SK-N-MC (cell line): ENCODE measurements around the gene ALG14.

Source experiments
- DNase-seq: peaks from one replicate; pipeline ENCODE4 v3.0.0-alpha.2; 2011; ENCODE audit warnings: low read depth, low spot score
- H3K27ac ChIP-seq: fragments of 200-600 bp; sonication (generic); 2 replicates; pipeline ENCODE4 v1.5.1; 2016; ENCODE audit warnings: mixed run types
- H3K36me3 ChIP-seq: fragments of 200-600 bp; sonication (generic); 2 replicates; pipeline ENCODE4 v1.6.1; 2017; ENCODE audit warnings: antibody characterized with exemption, low read length, mixed read lengths; ENCODE audit not compliant: insufficient read depth
- H3K4me3 ChIP-seq: fragments of 200-600 bp; sonication (generic); 2 replicates; pipeline ENCODE4 v1.5.1; 2016
- H3K9ac ChIP-seq: fragments of 200-600 bp; sonication (generic); 2 replicates; pipeline ENCODE4 v1.8.0; 2017; ENCODE audit warnings: mixed run types, mixed read lengths; ENCODE audit not compliant: insufficient read length
- H3K9me3 ChIP-seq: fragments of 200-600 bp; sonication (generic); 2 replicates; pipeline ENCODE4 v1.6.1; 2017; ENCODE audit warnings: low read depth, mild to moderate bottlenecking, antibody characterized with exemption, low read length, moderate library complexity, mixed read lengths
- EZH2 ChIP-seq: fragments of 200-600 bp; sonication (generic); IDR thresholded peaks from one replicate; pipeline ENCODE4 v1.6.1; 2017; ENCODE audit warnings: antibody characterized with exemption
- FOXP2 ChIP-seq: optimal IDR thresholded peaks from 2 replicates; pipeline ENCODE3; 2011; ENCODE audit warnings: mild to moderate bottlenecking, moderate library complexity; ENCODE audit not compliant: insufficient read depth; ENCODE audit errors: extremely low read length, control extremely low read depth
- POLR2AphosphoS5 ChIP-seq: IDR thresholded peaks from 2 replicates; pipeline ENCODE4 v1.6.1; 2012; ENCODE audit warnings: mild to moderate bottlenecking, low read depth, low read length, borderline replicate concordance

Gene ALG14

DNA sequence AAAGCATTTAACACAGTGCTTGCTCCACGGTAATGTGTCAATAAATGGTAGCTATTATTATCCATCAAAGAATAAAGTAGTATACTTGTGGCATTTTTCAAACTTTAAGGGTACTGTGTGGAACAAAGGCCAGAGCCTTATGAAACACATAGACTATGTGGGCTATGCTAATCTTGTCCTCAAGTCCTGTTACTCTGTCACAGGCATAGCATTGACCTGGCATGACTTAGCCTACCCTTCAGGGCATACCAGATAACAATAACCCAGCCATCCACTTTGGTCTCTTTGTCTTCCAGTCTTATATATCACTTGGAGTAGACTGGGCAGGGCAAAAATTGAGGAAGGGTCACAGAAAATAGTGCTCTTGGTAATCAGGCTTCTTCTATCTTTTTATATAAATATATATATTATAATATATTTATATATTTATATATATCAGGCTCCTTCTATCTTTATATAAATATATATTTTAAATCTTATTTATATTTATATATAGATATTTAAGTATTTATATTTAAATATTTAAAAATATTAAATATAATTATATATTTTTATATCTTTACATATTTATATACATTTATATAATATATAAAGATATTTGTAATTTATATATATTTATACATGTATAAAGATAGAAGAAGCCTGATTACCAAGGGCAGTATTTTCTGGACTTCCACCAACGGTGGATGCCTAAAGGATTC, 79.7 kb downstream of the ALG14 start:
- H3K9ac ChIP-seq = no peak overlapping the region

DNA sequence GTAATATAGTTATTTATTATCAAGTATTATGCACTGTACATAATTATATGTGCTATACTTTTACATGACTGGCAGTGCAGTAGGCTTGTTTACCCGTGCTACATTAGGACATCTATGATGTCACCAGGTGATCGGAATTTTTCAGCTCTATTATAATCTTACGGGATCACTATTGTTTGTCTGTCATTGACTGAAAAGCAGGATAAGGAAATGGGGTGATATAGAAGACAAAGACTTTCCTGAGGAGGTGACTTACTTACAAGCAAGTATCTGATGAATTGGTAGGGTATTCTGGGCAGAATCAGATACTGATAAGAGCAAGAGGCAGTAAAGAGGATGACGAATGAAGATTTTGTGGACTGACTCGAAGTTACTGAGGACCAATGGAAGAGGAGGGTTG, 80.6 kb downstream of the ALG14 start:
- H3K9me3 ChIP-seq = no peaks in the 10 kb centered on the region
- no peak for TF ChIP-seq FOXP2
- TF ChIP-seq POLR2AphosphoS5 = no peak
- TF ChIP-seq EZH2 = no peak
- no peak for DNase-seq
- H3K4me3 ChIP-seq = no peak overlapping the region
- H3K9ac ChIP-seq = no peak overlapping the region
- H3K36me3 ChIP-seq = no peaks in the 10 kb centered on the region
- no peak overlapping the region for H3K27ac ChIP-seq

More for the DNA sequence above, 79.7 kb downstream of the ALG14 start:
- Histone ChIP-seq H3K36me3 (no peaks in the 10 kb centered on the region), H3K27ac (no peak overlapping the region), H3K4me3 (no peak overlapping the region), H3K9me3 (no peaks in the 10 kb centered on the region)
- no peak for DNase-seq
- TF ChIP-seq FOXP2 = no peak
- TF ChIP-seq EZH2 = no peak
- TF ChIP-seq POLR2AphosphoS5 = no peak

GRCh38 chr1:94989911-94990473, 82.8 kb downstream of the ALG14 start:
- Histone ChIP-seq H3K27ac (no peak overlapping the region), H3K4me3 (no peak overlapping the region), H3K9ac (no peak overlapping the region), H3K36me3 (no peaks in the 10 kb centered on the region), H3K9me3 (no peaks in the 10 kb centered on the region)
- no peak for DNase-seq
- no peak for TF ChIP-seq FOXP2
- no peak for TF ChIP-seq EZH2
- TF ChIP-seq POLR2AphosphoS5 = no peak

DNA sequence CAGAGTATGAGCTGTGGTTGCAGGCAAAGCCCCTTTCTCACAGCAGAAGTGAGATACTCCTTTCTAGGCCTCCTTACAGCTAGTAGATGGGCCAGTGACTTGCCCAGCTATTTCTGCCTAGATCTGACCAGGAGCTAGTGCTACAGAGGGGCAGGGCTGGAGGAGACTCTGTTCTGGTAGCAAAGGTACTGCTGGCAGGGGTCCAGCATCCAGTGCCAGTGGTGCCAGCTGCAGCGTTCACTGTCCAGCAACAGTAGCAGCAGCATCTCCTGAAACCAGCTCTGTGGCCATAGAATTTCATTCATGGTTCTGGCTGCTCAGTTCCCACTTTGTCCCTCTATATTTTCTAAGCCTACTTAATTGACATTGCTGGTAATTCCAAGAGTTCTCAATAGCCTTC, 83.4 kb downstream of the ALG14 start:
- no peak for DNase-seq
- H3K9ac ChIP-seq = no peak overlapping the region
- H3K27ac ChIP-seq = no peak overlapping the region
- no peaks in the 10 kb centered on the region for H3K9me3 ChIP-seq
- H3K4me3 ChIP-seq = no peak overlapping the region
- H3K36me3 ChIP-seq = no peaks in the 10 kb centered on the region
- no peak for TF ChIP-seq FOXP2
- no peak for TF ChIP-seq EZH2
- TF ChIP-seq POLR2AphosphoS5 = no peak

- Histone ChIP-seq H3K27ac (no peak overlapping the region), H3K36me3 (no peaks in the 10 kb centered on the region), H3K9me3 (no peaks in the 10 kb centered on the region), H3K4me3 (no peak overlapping the region), H3K9ac (no peak overlapping the region)
- no peak for TF ChIP-seq FOXP2
- TF ChIP-seq EZH2 = no peak
- TF ChIP-seq POLR2AphosphoS5 = no peak
- DNase-seq = no peak
Measured at GRCh38 chr1:94988356-94988755, 84.4 kb downstream of the ALG14 start.

GRCh38 chr1:94986783-94987182, 86.0 kb downstream of the ALG14 start:
- Histone ChIP-seq H3K4me3 (no peak overlapping the region), H3K9ac (no peak overlapping the region), H3K9me3 (no peaks in the 10 kb centered on the region), H3K27ac (no peak overlapping the region), H3K36me3 (no peaks in the 10 kb centered on the region)
- no peak for TF ChIP-seq POLR2AphosphoS5
- no peak for DNase-seq

GRCh38 chr1:94983171-94983739, 89.5 kb downstream of the ALG14 start:
- Histone ChIP-seq H3K9ac (no peak overlapping the region), H3K27ac (no peak overlapping the region), H3K4me3 (no peak overlapping the region), H3K36me3 (no peaks in the 10 kb centered on the region), H3K9me3 (no peaks in the 10 kb centered on the region)
- no peak for DNase-seq
- no peak for TF ChIP-seq FOXP2
- no peak for TF ChIP-seq EZH2
- no peak for TF ChIP-seq POLR2AphosphoS5

DNA sequence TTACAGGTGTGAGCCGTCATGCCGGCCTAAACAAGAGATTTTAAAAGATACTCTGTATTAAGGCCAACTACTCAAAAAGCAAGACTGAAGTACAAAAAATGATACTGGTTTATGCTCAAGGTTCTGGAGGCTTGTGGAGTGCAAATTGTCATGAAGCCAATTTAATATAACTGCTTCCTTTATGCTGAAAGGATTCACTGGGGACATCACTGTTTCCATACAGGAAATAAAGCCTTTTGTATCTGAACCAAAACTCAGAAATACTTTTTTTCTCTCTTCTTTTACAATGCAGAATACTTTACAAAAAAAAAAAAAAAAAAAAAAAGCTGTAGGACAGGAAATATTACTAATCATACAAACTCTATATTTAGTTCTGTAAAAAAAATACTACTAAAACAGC, 90.4 kb downstream of the ALG14 start:
- Histone ChIP-seq H3K9me3 (no peaks in the 10 kb centered on the region), H3K36me3 (no peaks in the 10 kb centered on the region), H3K27ac (no peak overlapping the region), H3K9ac (no peak overlapping the region), H3K4me3 (no peak overlapping the region)
- no peak for TF ChIP-seq FOXP2
- TF ChIP-seq EZH2 = no peak
- TF ChIP-seq POLR2AphosphoS5 = no peak
- DNase-seq = no peak

DNA sequence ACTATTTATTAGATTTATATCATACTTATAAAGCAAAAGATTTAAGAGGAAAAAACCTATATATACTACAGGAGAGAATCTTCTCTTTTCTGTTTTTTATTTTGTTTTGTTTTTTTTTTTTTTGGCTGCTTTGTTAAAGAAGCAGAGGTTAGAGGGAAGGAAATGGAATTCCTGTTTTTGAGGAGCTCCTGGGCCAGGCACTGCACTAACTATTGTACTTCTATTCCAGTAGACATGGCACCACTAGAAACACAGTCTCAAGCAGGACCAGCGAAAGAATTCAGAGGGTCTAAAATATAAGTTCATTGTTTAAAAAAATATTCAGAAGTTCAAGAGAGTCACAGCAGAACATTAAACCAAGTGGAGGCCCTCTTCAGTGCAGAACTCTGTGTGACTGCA, 91.2 kb downstream of the ALG14 start:
- Histone ChIP-seq H3K9me3 (no peaks in the 10 kb centered on the region), H3K27ac (no peak overlapping the region), H3K36me3 (no peaks in the 10 kb centered on the region), H3K9ac (no peak overlapping the region), H3K4me3 (no peak overlapping the region)
- no peak for DNase-seq
- TF ChIP-seq POLR2AphosphoS5 = no peak
- no peak for TF ChIP-seq EZH2
